K562 (cell line): ENCODE data around the gene ZNF90. TPM values are rescaled to one million over a fixed set of nuclear protein-coding genes. Genes with fewer than 3 reads are reported as not detected.

Source experiments
- ATAC-seq: fragments of 200-7000 bp; cut with Tn5 transposase; 3 replicates; pipeline ENCODE4 v1.9.1; 2020; ENCODE audit warnings: moderate library complexity
- BruUV-seq: library from RNA; stranded (reverse); fragments of 400-500 nt; replicated peaks from 2 replicates; lab custom pipeline; 2021; lab: Mats Ljungman, UMichigan
- CTCF ChIA-PET: fragments of 300-600 bp; formaldehyde crosslinking; extraction: SDS; loops from one replicate; lab custom pipeline; 2021; ENCODE audit warnings: low intra/inter-chr PET ratio; lab: Yijun Ruan, JAX
- POLR2A ChIA-PET: fragments of 300-600, 350-650 bp; sonication (Branson Sonifier 250); formaldehyde crosslinking; extraction: SDS; loops from one replicate; lab custom pipeline; 2021; ENCODE audit warnings: antibody characterized with exemption, inconsistent platforms; lab: Yijun Ruan, JAX
- DNase-seq, 4 experiments: peaks; one replicate each; pipeline versions ENCODE4 v3.0.0 to v3.0.0-alpha.2; 2011 to 2018; ENCODE audit warnings: low spot score in 3 of 4, mixed read lengths in 3 of 4; ENCODE audit errors: extremely low read depth in 1 of 4
- FAIRE-seq: peaks from 2 replicates; lab custom pipeline; 2011; peaks lifted over from hg19 to GRCh38; lab: Jason Lieb, UNC
- H2AFZ ChIP-seq: 2 replicates; pipeline ENCODE4 v1.6.0; 2011; ENCODE audit warnings: low read depth, low read length, control low read depth, inconsistent platforms
- H3K27ac ChIP-seq: fragments of 200-600 bp; 3 replicates; pipeline ENCODE4 v1.8.0; 2011; ENCODE audit warnings: low read depth, mild to moderate bottlenecking, control low read depth, inconsistent platforms, low read length, moderate library complexity, mixed read lengths; ENCODE audit errors: extremely low read depth
- H3K27me3 ChIP-seq, 2 experiments: fragments of 300-600 bp in 1 of 2; 2 replicates in 1 of 2; 3 replicates in 1 of 2; pipeline versions ENCODE4 v1.6.0 to v1.8.0; 2011; ENCODE audit warnings: inconsistent platforms in 2 of 2, low read length in 2 of 2, mild to moderate bottlenecking in 1 of 2, mixed read lengths in 1 of 2, moderate library complexity in 1 of 2; ENCODE audit not compliant: control insufficient read depth in 2 of 2, insufficient read depth in 2 of 2
- H3K36me3 ChIP-seq: fragments of 300-600 bp; 3 replicates; pipeline ENCODE4 v1.8.0; 2011; ENCODE audit warnings: mild to moderate bottlenecking, low read length, inconsistent platforms; ENCODE audit not compliant: control insufficient read depth, insufficient read depth
- H3K4me1 ChIP-seq, 2 experiments: fragments of 200-600 bp in 1 of 2; replicated peaks in 1 of 2; 2 replicates in 1 of 2; 3 replicates in 1 of 2; pipeline versions ENCODE4 v1.5.1 to v1.8.0; 2011; ENCODE audit warnings: inconsistent platforms in 2 of 2, low read length in 2 of 2, mild to moderate bottlenecking in 1 of 2, mixed read lengths in 1 of 2, moderate library complexity in 1 of 2; ENCODE audit not compliant: control insufficient read depth in 2 of 2, insufficient read depth in 2 of 2
- H3K4me2 ChIP-seq: 2 replicates; pipeline ENCODE4 v1.6.1; 2011; ENCODE audit warnings: low read length, control low read depth, inconsistent platforms, mixed read lengths; ENCODE audit not compliant: insufficient read depth
- H3K4me3 ChIP-seq: fragments of 200-600 bp; sonication (generic), shearing (Covaris generic); 2 replicates; pipeline ENCODE4 v1.5.1; 2016; ENCODE audit warnings: control low read depth, inconsistent platforms
- H3K79me2 ChIP-seq: fragments of 200-600 bp; 3 replicates; pipeline ENCODE4 v1.8.0; 2011; ENCODE audit warnings: low read length, inconsistent platforms; ENCODE audit not compliant: control insufficient read depth, insufficient read depth
- H3K9ac ChIP-seq, 2 experiments: 2 replicates each; pipeline versions ENCODE4 v1.6.0 to v1.6.1; 2011; ENCODE audit warnings: low read depth in 2 of 2, low read length in 2 of 2, control low read depth in 1 of 2, inconsistent platforms in 1 of 2, mild to moderate bottlenecking in 1 of 2, mixed read lengths in 1 of 2; ENCODE audit not compliant: insufficient read depth in 1 of 2
- H3K9me1 ChIP-seq: one replicate; pipeline ENCODE4 v1.6.0; 2011; ENCODE audit warnings: inconsistent platforms, mild to moderate bottlenecking, low read length, moderate library complexity; ENCODE audit not compliant: control insufficient read depth, insufficient read depth
- H3K9me3 ChIP-seq: replicated peaks from 2 replicates; pipeline ENCODE4 v1.5.1; 2011; ENCODE audit warnings: low read depth, low read length, inconsistent platforms; ENCODE audit not compliant: control insufficient read depth, insufficient read depth
- H4K20me1 ChIP-seq: replicated peaks from 2 replicates; pipeline ENCODE4 v1.6.1; 2011; ENCODE audit warnings: low read length, inconsistent platforms, mixed read lengths; ENCODE audit not compliant: control insufficient read depth, insufficient read depth
- E2F3 ChIP-seq: fragments of 250-450 bp; sonication (Bioruptor Pico); IDR thresholded peaks from 2 replicates; pipeline ENCODE4 v1.4.0; 2020; ENCODE audit warnings: mild to moderate bottlenecking
- ELF2 ChIP-seq: fragments of 250-450 bp; sonication (Bioruptor Pico); IDR thresholded peaks from 2 replicates; pipeline ENCODE4 v1.5.0; 2021; ENCODE audit warnings: mild to moderate bottlenecking
- MBD2 ChIP-seq: sonication (generic); IDR thresholded peaks from 2 replicates; pipeline ENCODE4 v1.6.1; 2016; ENCODE audit warnings: low read depth, borderline replicate concordance
- MEF2A ChIP-seq: IDR thresholded peaks from 2 replicates; pipeline ENCODE4 v1.6.1; 2011; ENCODE audit warnings: low read depth, mild to moderate bottlenecking, low read length, moderate library complexity; ENCODE audit not compliant: control insufficient read depth
- POLR2H ChIP-seq: IDR thresholded peaks from 2 replicates; pipeline ENCODE4 v1.6.1; 2016; ENCODE audit warnings: missing genetic modification characterization, low read depth, mild to moderate bottlenecking, control low read depth, missing compliant biosample characterization, moderate library complexity
- RUNX1 ChIP-seq: sonication (generic); IDR thresholded peaks from 2 replicates; pipeline ENCODE4 v1.6.1; 2016; ENCODE audit warnings: antibody characterized with exemption, low read depth
- U2AF1 ChIP-seq: fragments of 200-400 bp; formaldehyde crosslinking; optimal IDR thresholded peaks from 2 replicates; pipeline ENCODE3; 2017; ENCODE audit warnings: mild to moderate bottlenecking, low read depth, low read length, moderate library complexity
- ZNF24 ChIP-seq: fragments of 450-650 bp; IDR thresholded peaks from 2 replicates; pipeline ENCODE4 v1.6.1; 2016
- ZNF263 ChIP-seq: sonication (generic); formaldehyde crosslinking; IDR thresholded peaks from 2 replicates; pipeline ENCODE4 v1.8.0; 2022; ENCODE audit warnings: mild to moderate bottlenecking, missing genetic modification reagents, borderline replicate concordance
- WGBS: fragments of 100-300 bp; shearing (Covaris generic); methylation state at CpG from one replicate; pipeline ENCODE4 v1.1.6; 2016; ENCODE audit warnings: low coverage, mixed read lengths; ENCODE audit not compliant: insufficient coverage; ENCODE audit errors: missing lambda C conversion rate; 5-methylcytosine and 5-hydroxymethylcytosine counted together
- in situ Hi-C: fragments of 300-500 bp; cut with MboI; formaldehyde crosslinking; loops from 4 replicates; pipeline ENCODE4 v1.15.0; 2018; ENCODE audit warnings: inconsistent platforms, mixed read lengths
- intact Hi-C: fragments of 100-400 bp; cut with micrococcal nuclease; formaldehyde crosslinking; loops from 2 replicates; pipeline ENCODE4 v1.14.2; 2022
- polyA plus RNA-seq, 8 experiments: library from polyadenylated mRNA; depleted of rRNA in 4 of 8; stranded (reverse) in 5 of 8; unstranded in 3 of 8; fragments of >200 nt; fragmentation: Nextera tagmentation in 2 of 8; fragmentation: Illumina TruSeq in 1 of 8; extraction: Ambion mirVana in 2 of 8; extraction: Trizol in 1 of 8; gene quantifications; 2 replicates each; pipeline versions ENCODE4 v1.2.1 to v1.2.3, GENCODE V29; 2011 to 2014; ENCODE audit warnings: inconsistent platforms in 1 of 8, missing spikeins in 1 of 8
- total RNA-seq, 7 experiments: library from RNA; depleted of rRNA in 6 of 7; stranded (reverse); fragments of >200 nt in 6 of 7; fragmentation: Illumina TruSeq in 2 of 7; extraction: Trizol in 2 of 7; gene quantifications; 2 replicates each; pipeline versions ENCODE4 v1.2.1 to v1.2.3, GENCODE V29; 2011 to 2021; ENCODE audit warnings: low replicate concordance in 1 of 7
- TF ChIP-seq, protein P1 (sequence below): fragments of 450-650 bp; formaldehyde crosslinking; IDR thresholded peaks from 2 replicates; pipeline ENCODE4 v1.4.0; 2022; ENCODE audit warnings: missing genetic modification characterization
- TF ChIP-seq, protein P2 (sequence below): fragments of 200-400 bp; formaldehyde crosslinking; IDR thresholded peaks from 2 replicates; pipeline ENCODE4 v1.6.1; 2017; ENCODE audit warnings: mild to moderate bottlenecking, low read depth, low read length, moderate library complexity
- TF ChIP-seq, protein P3 (sequence below): sonication (generic); formaldehyde crosslinking; IDR thresholded peaks from 2 replicates; pipeline ENCODE4 v1.8.1; 2023; ENCODE audit warnings: mild to moderate bottlenecking, missing genetic modification reagents

Gene ZNF90
- total and polyA plus RNA-seq, 9 of the 15 experiments (the other 6 are each of a cell fraction or from before 2014, with no cell fraction given), result 0.20 to 0.89 (median 0.67) TPM; not detected in 1

DNA sequence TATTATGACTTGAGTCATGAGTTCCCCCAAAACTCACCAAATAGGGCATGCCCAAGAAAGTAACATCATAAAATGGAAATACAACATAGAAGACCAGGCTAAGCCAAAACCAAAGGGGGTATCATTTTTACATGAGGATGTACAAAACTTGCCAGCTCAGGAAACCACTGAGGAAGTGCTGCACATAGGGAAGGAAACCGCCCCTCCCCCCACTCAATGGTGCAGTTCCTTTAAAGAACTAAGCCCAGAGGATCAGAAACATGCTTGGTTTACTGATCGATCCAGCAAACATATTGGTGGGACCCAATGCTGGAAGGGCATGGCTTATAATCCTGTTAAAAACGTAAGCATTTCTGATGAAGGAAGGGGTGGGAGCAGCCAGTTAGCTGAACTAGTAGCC is 85.0 kb downstream of the ZNF90 start:
- H4K20me1 ChIP-seq, result no peaks in the 10 kb centered on the region
- POLR2A ChIA-PET, result no interaction called here
- DNase-seq, result no peak

More for the DNA sequence above, 85.0 kb downstream of the ZNF90 start:
- Histone ChIP-seq H3K27me3 (no peaks in the 10 kb centered on the region), H2AFZ (no peak overlapping the region), H3K79me2 (no peaks in the 10 kb centered on the region), H3K4me2 (no peak overlapping the region), H3K4me3 (no peak overlapping the region), H3K4me1 (no peaks in the 10 kb centered on the region), H3K9me1 (no peaks in the 10 kb centered on the region), H3K36me3 (no peaks in the 10 kb centered on the region), H3K9me3 (no peaks in the 10 kb centered on the region), H3K27ac (no peak overlapping the region), H3K9ac (no peak overlapping the region)
- intact Hi-C loops, result no loop called here
- BruUV-seq, result no TSS peak
- FAIRE-seq (no peak), ATAC-seq (no peak)
- in situ Hi-C loops, result no loop called here
- WGBS, result 0% methylated on average over 3 of the region's 3 CpGs
- TF ChIP-seq, protein P1, sequence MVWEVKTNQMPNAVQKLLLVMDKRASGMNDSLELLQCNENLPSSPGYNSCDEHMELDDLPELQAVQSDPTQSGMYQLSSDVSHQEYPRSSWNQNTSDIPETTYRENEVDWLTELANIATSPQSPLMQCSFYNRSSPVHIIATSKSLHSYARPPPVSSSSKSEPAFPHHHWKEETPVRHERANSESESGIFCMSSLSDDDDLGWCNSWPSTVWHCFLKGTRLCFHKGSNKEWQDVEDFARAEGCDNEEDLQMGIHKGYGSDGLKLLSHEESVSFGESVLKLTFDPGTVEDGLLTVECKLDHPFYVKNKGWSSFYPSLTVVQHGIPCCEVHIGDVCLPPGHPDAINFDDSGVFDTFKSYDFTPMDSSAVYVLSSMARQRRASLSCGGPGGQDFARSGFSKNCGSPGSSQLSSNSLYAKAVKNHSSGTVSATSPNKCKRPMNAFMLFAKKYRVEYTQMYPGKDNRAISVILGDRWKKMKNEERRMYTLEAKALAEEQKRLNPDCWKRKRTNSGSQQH, result no peak
- TF ChIP-seq RUNX1 (no peak), ELF2 (CRISPR knock-in tag) (no peak), POLR2H (tag) (no peak), ZNF263 (CRISPR knock-in tag) (no peak), E2F3 (CRISPR knock-in tag) (no peak), U2AF1 (no peak), ZNF24 (no peak), MEF2A (no peak), MBD2 (no peak)
- TF ChIP-seq, protein P2, sequence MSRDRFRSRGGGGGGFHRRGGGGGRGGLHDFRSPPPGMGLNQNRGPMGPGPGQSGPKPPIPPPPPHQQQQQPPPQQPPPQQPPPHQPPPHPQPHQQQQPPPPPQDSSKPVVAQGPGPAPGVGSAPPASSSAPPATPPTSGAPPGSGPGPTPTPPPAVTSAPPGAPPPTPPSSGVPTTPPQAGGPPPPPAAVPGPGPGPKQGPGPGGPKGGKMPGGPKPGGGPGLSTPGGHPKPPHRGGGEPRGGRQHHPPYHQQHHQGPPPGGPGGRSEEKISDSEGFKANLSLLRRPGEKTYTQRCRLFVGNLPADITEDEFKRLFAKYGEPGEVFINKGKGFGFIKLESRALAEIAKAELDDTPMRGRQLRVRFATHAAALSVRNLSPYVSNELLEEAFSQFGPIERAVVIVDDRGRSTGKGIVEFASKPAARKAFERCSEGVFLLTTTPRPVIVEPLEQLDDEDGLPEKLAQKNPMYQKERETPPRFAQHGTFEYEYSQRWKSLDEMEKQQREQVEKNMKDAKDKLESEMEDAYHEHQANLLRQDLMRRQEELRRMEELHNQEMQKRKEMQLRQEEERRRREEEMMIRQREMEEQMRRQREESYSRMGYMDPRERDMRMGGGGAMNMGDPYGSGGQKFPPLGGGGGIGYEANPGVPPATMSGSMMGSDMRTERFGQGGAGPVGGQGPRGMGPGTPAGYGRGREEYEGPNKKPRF, result no peak
- TF ChIP-seq, protein P3, sequence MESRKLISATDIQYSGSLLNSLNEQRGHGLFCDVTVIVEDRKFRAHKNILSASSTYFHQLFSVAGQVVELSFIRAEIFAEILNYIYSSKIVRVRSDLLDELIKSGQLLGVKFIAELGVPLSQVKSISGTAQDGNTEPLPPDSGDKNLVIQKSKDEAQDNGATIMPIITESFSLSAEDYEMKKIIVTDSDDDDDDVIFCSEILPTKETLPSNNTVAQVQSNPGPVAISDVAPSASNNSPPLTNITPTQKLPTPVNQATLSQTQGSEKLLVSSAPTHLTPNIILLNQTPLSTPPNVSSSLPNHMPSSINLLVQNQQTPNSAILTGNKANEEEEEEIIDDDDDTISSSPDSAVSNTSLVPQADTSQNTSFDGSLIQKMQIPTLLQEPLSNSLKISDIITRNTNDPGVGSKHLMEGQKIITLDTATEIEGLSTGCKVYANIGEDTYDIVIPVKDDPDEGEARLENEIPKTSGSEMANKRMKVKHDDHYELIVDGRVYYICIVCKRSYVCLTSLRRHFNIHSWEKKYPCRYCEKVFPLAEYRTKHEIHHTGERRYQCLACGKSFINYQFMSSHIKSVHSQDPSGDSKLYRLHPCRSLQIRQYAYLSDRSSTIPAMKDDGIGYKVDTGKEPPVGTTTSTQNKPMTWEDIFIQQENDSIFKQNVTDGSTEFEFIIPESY (CRISPR knock-in tag), result no peak
- CTCF ChIA-PET, result no interaction called here
